Thyroid gland (tissue), 4 donors: ENCODE data around the gene KLHL2.

Source experiments
- POLR2A ChIP-seq, 2 donors: fragments of 450-650 bp; IDR thresholded peaks; one replicate each; pipeline ENCODE4 v1.6.1; 2017; ENCODE audit warnings: antibody characterized with exemption in 2 of 2, mild to moderate bottlenecking in 2 of 2, moderate library complexity in 1 of 2
- TF ChIP-seq, protein P1 (sequence below), 6 experiments: fragments of 200-600 bp in 3 of 6; fragments of 450-650 bp in 3 of 6; sonication (generic) in 3 of 6; IDR thresholded peaks; one replicate each; pipeline ENCODE4 v1.5.1; 2016 to 2019; ENCODE audit warnings: antibody characterized with exemption in 6 of 6, mild to moderate bottlenecking in 2 of 6, inconsistent platforms in 1 of 6, moderate library complexity in 1 of 6

DNA sequence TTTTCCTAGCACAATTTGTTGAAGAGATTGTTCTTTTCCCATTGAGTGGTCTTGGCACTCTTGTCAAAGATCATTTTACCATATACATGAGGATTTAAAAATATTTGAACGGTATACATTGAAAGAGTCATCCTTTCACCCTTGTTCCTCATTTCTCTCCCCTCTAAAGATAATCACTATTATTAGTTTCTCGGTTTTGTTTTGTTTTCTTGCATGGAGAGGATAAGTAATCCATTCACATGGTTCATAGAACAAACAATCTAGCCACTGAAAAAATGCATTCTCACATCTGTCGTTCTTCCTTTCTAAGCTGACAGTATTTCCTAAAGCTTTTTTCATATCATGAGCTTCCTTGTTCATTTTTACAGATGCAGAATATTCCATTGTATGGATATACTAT is 80.9 kb downstream of the KLHL2 start:
- TF ChIP-seq, protein P1, sequence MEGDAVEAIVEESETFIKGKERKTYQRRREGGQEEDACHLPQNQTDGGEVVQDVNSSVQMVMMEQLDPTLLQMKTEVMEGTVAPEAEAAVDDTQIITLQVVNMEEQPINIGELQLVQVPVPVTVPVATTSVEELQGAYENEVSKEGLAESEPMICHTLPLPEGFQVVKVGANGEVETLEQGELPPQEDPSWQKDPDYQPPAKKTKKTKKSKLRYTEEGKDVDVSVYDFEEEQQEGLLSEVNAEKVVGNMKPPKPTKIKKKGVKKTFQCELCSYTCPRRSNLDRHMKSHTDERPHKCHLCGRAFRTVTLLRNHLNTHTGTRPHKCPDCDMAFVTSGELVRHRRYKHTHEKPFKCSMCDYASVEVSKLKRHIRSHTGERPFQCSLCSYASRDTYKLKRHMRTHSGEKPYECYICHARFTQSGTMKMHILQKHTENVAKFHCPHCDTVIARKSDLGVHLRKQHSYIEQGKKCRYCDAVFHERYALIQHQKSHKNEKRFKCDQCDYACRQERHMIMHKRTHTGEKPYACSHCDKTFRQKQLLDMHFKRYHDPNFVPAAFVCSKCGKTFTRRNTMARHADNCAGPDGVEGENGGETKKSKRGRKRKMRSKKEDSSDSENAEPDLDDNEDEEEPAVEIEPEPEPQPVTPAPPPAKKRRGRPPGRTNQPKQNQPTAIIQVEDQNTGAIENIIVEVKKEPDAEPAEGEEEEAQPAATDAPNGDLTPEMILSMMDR (IDR thresholded peaks at IDR 0.05) = no peak
- no peak for TF ChIP-seq POLR2A (IDR thresholded peaks at IDR 0.05)
